GM12865 (cell line): ENCODE results near the gene NPL.

Experiments
- DNase-seq: peaks from one replicate; pipeline ENCODE4 v3.0.0; 2010; ENCODE audit warnings: low read depth
- H3K4me3 ChIP-seq: 2 replicates; pipeline ENCODE4 v1.5.1; 2011; ENCODE audit warnings: mild to moderate bottlenecking, low read depth, low read length, control low read depth
- CTCF ChIP-seq: IDR thresholded peaks from 2 replicates; pipeline ENCODE4 v1.5.1; 2011; ENCODE audit warnings: low read length, control low read depth, low read depth, inconsistent platforms; ENCODE audit not compliant: insufficient read depth; ENCODE audit errors: missing control alignments

NPL gene

GRCh38 chr1:182847105-182847504 lies 57.5 kb downstream of the NPL start:
- TF ChIP-seq CTCF = no peak
- no peak for DNase-seq
- no peak overlapping the region for H3K4me3 ChIP-seq

GRCh38 chr1:182848736-182849135 lies 59.2 kb downstream of the NPL start:
- no peak for DNase-seq
- TF ChIP-seq CTCF = no peak
- no peak overlapping the region for H3K4me3 ChIP-seq

GRCh38 chr1:182850319-182850718 lies 60.7 kb downstream of the NPL start:
- DNase-seq = no peak
- no peak for TF ChIP-seq CTCF
- H3K4me3 ChIP-seq = no peak overlapping the region

GRCh38 chr1:182851825-182852224 lies 62.3 kb downstream of the NPL start:
- TF ChIP-seq CTCF = no peak
- no peak for DNase-seq
- no peak overlapping the region for H3K4me3 ChIP-seq

GRCh38 chr1:182855911-182856310 lies 66.3 kb downstream of the NPL start:
- no peak for DNase-seq
- TF ChIP-seq CTCF = no peak
- H3K4me3 ChIP-seq = no peak overlapping the region

- no peak for DNase-seq
- TF ChIP-seq CTCF = no peak
- H3K4me3 ChIP-seq = no peak overlapping the region
Observed at GRCh38 chr1:182857212-182857611, 67.6 kb downstream of the NPL start.

- no peak overlapping the region for H3K4me3 ChIP-seq
- TF ChIP-seq CTCF = no peak
- no peak for DNase-seq
Observed at GRCh38 chr1:182860658-182861057, 71.1 kb downstream of the NPL start.
